PC-3 (cell line): Measurements from ENCODE around the gene SPR.

Experiments used
- CTCF ChIP-seq: fragments of 300-600 bp; sonication (generic); conservative IDR thresholded peaks from 2 replicates; pipeline ENCODE4 v1.5.1; 2017; ENCODE audit warnings: antibody characterized with exemption, low read depth, mild to moderate bottlenecking, low read length
- EZH2 ChIP-seq: fragments of 300-600 bp; sonication (generic); IDR thresholded peaks from one replicate; pipeline ENCODE4 v1.6.1; 2017; ENCODE audit warnings: antibody characterized with exemption, mild to moderate bottlenecking, low read length; ENCODE audit not compliant: unreplicated experiment
- EZH2phosphoT487 ChIP-seq: fragments of 300-600 bp; sonication (generic); IDR thresholded peaks from 2 replicates; pipeline ENCODE4 v1.6.1; 2018; ENCODE audit warnings: mild to moderate bottlenecking, antibody characterized with exemption, low read length, borderline replicate concordance

GRCh38 chr2:72915907-72916742 is 28.9 kb downstream of the SPR start:
- TF ChIP-seq CTCF: no peak
- peak; percentile 81 for TF ChIP-seq EZH2
- 0 out of 2 replicates have a peak, but pooled peaks have one; percentile 17 for TF ChIP-seq EZH2phosphoT487
